Stimulated activated naive CD8-positive, alpha-beta T cell treated with anti-CD3 and anti-CD28 coated beads, Interleukin-15, amount 100 ng/mL, for 72 hours (primary cell): ENCODE data around the gene CORIN.
A peak's percentile ranks its signal among the peaks of the same experiment; 100 is the strongest.

Experiments used
- ATAC-seq: fragments of 150-1000 bp; cut with Tn5 transposase; 2 replicates; pipeline ENCODE4 v1.10.0; 2021; ENCODE audit warnings: mild to moderate bottlenecking, moderate library complexity
- DNase-seq, 2 donors: peaks; one replicate each; pipeline ENCODE4 v3.0.0; 2021 to 2022
- H3K27ac Mint-ChIP-seq, 2 donors: one replicate each; pipeline ENCODE4 v1.8.0; 2022; ENCODE audit warnings: mild to moderate bottlenecking in 2 of 2, mixed read lengths in 2 of 2, moderate library complexity in 2 of 2
- H3K27me3 Mint-ChIP-seq: one replicate; pipeline ENCODE4 v1.8.0; 2022; ENCODE audit warnings: mixed read lengths
- H3K4me1 Mint-ChIP-seq: one replicate; pipeline ENCODE4 v1.8.0; 2022; ENCODE audit warnings: mild to moderate bottlenecking, mixed read lengths
- H3K4me3 Mint-ChIP-seq, 2 donors: one replicate each; pipeline ENCODE4 v1.8.0; 2022; ENCODE audit warnings: mild to moderate bottlenecking in 2 of 2, mixed read lengths in 2 of 2, moderate library complexity in 1 of 2
- H3K9me3 Mint-ChIP-seq, 2 donors: one replicate each; pipeline ENCODE4 v1.8.0; 2022; ENCODE audit warnings: mixed read lengths in 2 of 2

The CORIN gene

GRCh38 chr4:47837908-47838294 lies at the start of gene CORIN:
CORIN (minus strand) TSS chr4:47838067; CDS start chr4:47837949, 118 bp downstream.
- Mint-ChIP-seq H3K4me3 (peak within 1 kb of the TSS; percentile 90 to 94), H3K27me3 (peaks cover 29% of the 10 kb centered on the region), H3K9me3 (no peaks in the 10 kb centered on the region), H3K4me1 (peaks cover 27% of the 10 kb centered on the region), H3K27ac (peak within 1 kb of the TSS in 1 of 2 donors; percentile 93)
- ATAC-seq (no peak), DNase-seq (no peak)

- no peak for ATAC-seq
- no peak overlapping the region for H3K4me3 Mint-ChIP-seq
These were observed 44.4 kb upstream of the CORIN start for GRCh38 chr4:47882228-47882627.

GRCh38 chr4:47879458-47879857 lies 41.6 kb upstream of the CORIN start:
- Mint-ChIP-seq H3K4me1 (peaks cover 2% of the 10 kb centered on the region), H3K27me3 (no peaks in the 10 kb centered on the region), H3K4me3 (no peak overlapping the region), H3K27ac (no peak overlapping the region), H3K9me3 (no peaks in the 10 kb centered on the region)
- no peak for DNase-seq
- ATAC-seq, result no peak

More at GRCh38 chr4:47882228-47882627, 44.4 kb upstream of the CORIN start:
- Mint-ChIP-seq H3K4me1 (no peaks in the 10 kb centered on the region), H3K27ac (no peak overlapping the region), H3K27me3 (no peaks in the 10 kb centered on the region), H3K9me3 (no peaks in the 10 kb centered on the region)
- DNase-seq, result no peak

- Mint-ChIP-seq H3K4me3 (no peak overlapping the region), H3K27ac (peak overlapping the region in 1 of 2 donors; percentile 55), H3K9me3 (no peaks in the 10 kb centered on the region), H3K27me3 (no peaks in the 10 kb centered on the region), H3K4me1 (peaks cover 10% of the 10 kb centered on the region)
- ATAC-seq, result no peak
- DNase-seq, result no peak
These were observed 39.1 kb upstream of the CORIN start for GRCh38 chr4:47876784-47877546.

- Mint-ChIP-seq H3K27me3 (no peaks in the 10 kb centered on the region), H3K4me1 (peaks cover 10% of the 10 kb centered on the region), H3K9me3 (no peaks in the 10 kb centered on the region), H3K4me3 (no peak overlapping the region), H3K27ac (peak overlapping the region in 1 of 2 donors; percentile 1)
- DNase-seq, result no peak
- no peak for ATAC-seq
These were observed 38.4 kb upstream of the CORIN start for GRCh38 chr4:47876310-47876709.

GRCh38 chr4:47873877-47874541 lies 36.1 kb upstream of the CORIN start:
- Mint-ChIP-seq H3K4me3 (peak overlapping the region in 1 of 2 donors; percentile 4), H3K27me3 (no peaks in the 10 kb centered on the region), H3K27ac (peak overlapping the region; percentile 35 to 83), H3K4me1 (peaks cover 10% of the 10 kb centered on the region), H3K9me3 (no peaks in the 10 kb centered on the region)
- peak; percentile 99 for ATAC-seq
- no peak for DNase-seq

GRCh38 chr4:47863486-47863885 lies 25.6 kb upstream of the CORIN start:
- DNase-seq (no peak), ATAC-seq (no peak)
- H3K4me3 Mint-ChIP-seq, result no peak overlapping the region
- H3K9me3 Mint-ChIP-seq, result no peaks in the 10 kb centered on the region
- no peaks in the 10 kb centered on the region for H3K27me3 Mint-ChIP-seq
- no peaks in the 10 kb centered on the region for H3K4me1 Mint-ChIP-seq
- no peak overlapping the region for H3K27ac Mint-ChIP-seq

- Mint-ChIP-seq H3K27ac (no peak overlapping the region), H3K27me3 (no peaks in the 10 kb centered on the region), H3K4me1 (no peaks in the 10 kb centered on the region), H3K4me3 (no peak overlapping the region), H3K9me3 (no peaks in the 10 kb centered on the region)
- no peak for ATAC-seq
- DNase-seq, result no peak
These were observed 24.4 kb upstream of the CORIN start for GRCh38 chr4:47862297-47862696.

- Mint-ChIP-seq H3K4me3 (no peak overlapping the region), H3K9me3 (no peaks in the 10 kb centered on the region)
These were observed 22.4 kb upstream of the CORIN start for GRCh38 chr4:47860305-47860704.

GRCh38 chr4:47858006-47858405 lies 20.1 kb upstream of the CORIN start:
- Mint-ChIP-seq H3K4me3 (no peak overlapping the region), H3K27me3 (no peaks in the 10 kb centered on the region), H3K27ac (peak overlapping the region in 1 of 2 donors; percentile 69), H3K4me1 (no peaks in the 10 kb centered on the region), H3K9me3 (no peaks in the 10 kb centered on the region)
- ATAC-seq (no peak), DNase-seq (no peak)

More at GRCh38 chr4:47860305-47860704, 22.4 kb upstream of the CORIN start:
- Mint-ChIP-seq H3K4me1 (no peaks in the 10 kb centered on the region), H3K27ac (no peak overlapping the region), H3K27me3 (no peaks in the 10 kb centered on the region)
- ATAC-seq (no peak), DNase-seq (no peak)

- no peak for DNase-seq
- Mint-ChIP-seq H3K9me3 (no peaks in the 10 kb centered on the region), H3K4me1 (no peaks in the 10 kb centered on the region), H3K4me3 (no peak overlapping the region), H3K27me3 (no peaks in the 10 kb centered on the region), H3K27ac (no peak overlapping the region)
- ATAC-seq, result no peak
These were observed 18.8 kb upstream of the CORIN start for GRCh38 chr4:47856713-47857112.

GRCh38 chr4:47855350-47855749 lies 17.5 kb upstream of the CORIN start:
- ATAC-seq (no peak), DNase-seq (no peak)
- H3K4me1 Mint-ChIP-seq, result no peaks in the 10 kb centered on the region
- H3K27me3 Mint-ChIP-seq, result no peaks in the 10 kb centered on the region
- no peak overlapping the region for H3K4me3 Mint-ChIP-seq
- H3K9me3 Mint-ChIP-seq, result no peaks in the 10 kb centered on the region
- H3K27ac Mint-ChIP-seq, result no peak overlapping the region

GRCh38 chr4:47852136-47852535 lies 14.3 kb upstream of the CORIN start:
- Mint-ChIP-seq H3K27ac (no peak overlapping the region), H3K4me3 (no peak overlapping the region), H3K4me1 (no peaks in the 10 kb centered on the region), H3K9me3 (no peaks in the 10 kb centered on the region), H3K27me3 (no peaks in the 10 kb centered on the region)
- ATAC-seq (no peak), DNase-seq (no peak)

GRCh38 chr4:47849466-47849865 lies 11.6 kb upstream of the CORIN start:
- Mint-ChIP-seq H3K4me3 (no peak overlapping the region), H3K27me3 (no peaks in the 10 kb centered on the region), H3K4me1 (no peaks in the 10 kb centered on the region), H3K27ac (no peak overlapping the region), H3K9me3 (no peaks in the 10 kb centered on the region)
- ATAC-seq, result no peak
- no peak for DNase-seq

- Mint-ChIP-seq H3K27ac (no peak overlapping the region), H3K4me1 (no peaks in the 10 kb centered on the region), H3K9me3 (no peaks in the 10 kb centered on the region), H3K4me3 (no peak overlapping the region), H3K27me3 (no peaks in the 10 kb centered on the region)
- DNase-seq, result no peak
- no peak for ATAC-seq
These were observed 10.2 kb upstream of the CORIN start for GRCh38 chr4:47848041-47848440.

GRCh38 chr4:47842985-47843384 lies 5.1 kb upstream of the CORIN start:
- H3K27me3 Mint-ChIP-seq, result no peaks in the 10 kb centered on the region
- no peak overlapping the region for H3K4me3 Mint-ChIP-seq
- DNase-seq (no peak), ATAC-seq (no peak)
- no peak overlapping the region for H3K27ac Mint-ChIP-seq
- peaks cover 4% of the 10 kb centered on the region for H3K4me1 Mint-ChIP-seq
- no peaks in the 10 kb centered on the region for H3K9me3 Mint-ChIP-seq
